Mesothelial cell of epicardium (in vitro differentiated cells): Measurements from ENCODE around the gene RAMP2. TPM values are rescaled to one million over a fixed set of nuclear protein-coding genes. Genes with fewer than 3 reads are reported as not detected.

Experiments
- DNase-seq, 2 experiments: peaks; one replicate each; pipeline ENCODE4 v3.0.0; 2021; ENCODE audit warnings: low spot score in 2 of 2; ENCODE audit not compliant: unreplicated experiment in 2 of 2
- H3K27ac Mint-ChIP-seq: 2 replicates; pipeline ENCODE4 v1.8.0; 2021; ENCODE audit warnings: mixed read lengths
- H3K27me3 Mint-ChIP-seq: 2 replicates; pipeline ENCODE4 v1.8.0; 2021; ENCODE audit warnings: low read depth, mixed read lengths
- H3K36me3 Mint-ChIP-seq: 2 replicates; pipeline ENCODE4 v1.8.0; 2021; ENCODE audit warnings: mixed read lengths
- H3K4me1 Mint-ChIP-seq: 2 replicates; pipeline ENCODE4 v1.8.0; 2021; ENCODE audit warnings: mixed read lengths
- H3K4me3 Mint-ChIP-seq: 2 replicates; pipeline ENCODE4 v1.8.0; 2021; ENCODE audit warnings: mild to moderate bottlenecking, moderate library complexity, mixed read lengths
- H3K9me3 Mint-ChIP-seq: 2 replicates; pipeline ENCODE4 v1.8.0; 2021; ENCODE audit warnings: mixed read lengths
- total RNA-seq: library from RNA; stranded (reverse); gene quantifications from 3 replicates; pipeline ENCODE4 v1.2.1, GENCODE V29; 2021
- TF ChIP-seq, protein P1 (sequence below): fragments of 200-600 bp; sonication (generic); IDR thresholded peaks from one replicate; pipeline ENCODE4 v1.5.0; 2021; ENCODE audit warnings: antibody characterized with exemption; ENCODE audit not compliant: unreplicated experiment

The RAMP2 gene
- total RNA-seq, 1 donor from 2014 or later = 22.3 TPM

DNA sequence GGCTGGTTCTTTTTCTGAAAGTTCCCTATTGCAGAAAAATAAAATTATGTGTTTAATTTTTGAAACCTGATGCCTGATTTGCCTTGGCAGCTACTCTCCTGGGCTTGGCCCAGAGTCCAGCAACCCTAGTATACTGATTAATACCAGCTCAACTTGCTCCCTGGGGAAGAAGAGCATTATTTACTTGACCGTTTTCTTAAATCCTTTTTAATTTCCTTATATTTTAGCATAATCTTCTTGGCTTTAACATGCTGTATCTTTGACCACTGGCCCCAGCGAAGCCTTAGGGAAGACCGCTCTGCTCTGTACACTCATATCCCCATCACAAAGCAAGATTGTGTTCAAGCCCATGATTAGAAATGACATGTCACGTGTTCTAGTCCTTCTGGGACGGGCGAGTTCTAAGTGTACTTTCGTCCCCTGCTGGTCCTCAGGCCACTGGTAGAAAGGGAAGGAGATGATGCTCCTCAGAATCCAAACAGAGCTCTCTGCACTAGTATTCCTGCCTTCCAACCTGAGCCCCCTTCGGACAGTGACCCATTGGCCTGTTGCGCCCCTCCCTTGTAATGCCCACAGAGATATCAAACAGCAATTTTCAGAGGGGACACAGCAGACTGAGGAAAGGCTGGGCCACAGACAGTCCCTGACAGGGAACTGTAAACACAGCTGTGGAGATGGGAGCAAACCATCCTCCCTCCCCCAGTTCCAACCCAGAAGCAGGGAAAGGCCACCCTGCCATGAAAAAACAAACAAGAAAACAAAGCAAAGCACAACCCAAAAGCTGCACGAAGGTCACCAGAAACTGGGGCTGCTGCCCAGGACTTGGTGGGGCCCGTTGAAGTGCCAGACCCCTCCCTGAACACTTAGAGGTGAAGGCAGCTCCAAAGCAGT, 11.9 kb upstream of the RAMP2 start:
- no peaks in the 10 kb centered on the region for H3K36me3 Mint-ChIP-seq
- H3K4me3 Mint-ChIP-seq = no peak overlapping the region
- TF ChIP-seq, protein P1, sequence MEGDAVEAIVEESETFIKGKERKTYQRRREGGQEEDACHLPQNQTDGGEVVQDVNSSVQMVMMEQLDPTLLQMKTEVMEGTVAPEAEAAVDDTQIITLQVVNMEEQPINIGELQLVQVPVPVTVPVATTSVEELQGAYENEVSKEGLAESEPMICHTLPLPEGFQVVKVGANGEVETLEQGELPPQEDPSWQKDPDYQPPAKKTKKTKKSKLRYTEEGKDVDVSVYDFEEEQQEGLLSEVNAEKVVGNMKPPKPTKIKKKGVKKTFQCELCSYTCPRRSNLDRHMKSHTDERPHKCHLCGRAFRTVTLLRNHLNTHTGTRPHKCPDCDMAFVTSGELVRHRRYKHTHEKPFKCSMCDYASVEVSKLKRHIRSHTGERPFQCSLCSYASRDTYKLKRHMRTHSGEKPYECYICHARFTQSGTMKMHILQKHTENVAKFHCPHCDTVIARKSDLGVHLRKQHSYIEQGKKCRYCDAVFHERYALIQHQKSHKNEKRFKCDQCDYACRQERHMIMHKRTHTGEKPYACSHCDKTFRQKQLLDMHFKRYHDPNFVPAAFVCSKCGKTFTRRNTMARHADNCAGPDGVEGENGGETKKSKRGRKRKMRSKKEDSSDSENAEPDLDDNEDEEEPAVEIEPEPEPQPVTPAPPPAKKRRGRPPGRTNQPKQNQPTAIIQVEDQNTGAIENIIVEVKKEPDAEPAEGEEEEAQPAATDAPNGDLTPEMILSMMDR = no peak
- no peak overlapping the region for H3K27ac Mint-ChIP-seq
- H3K9me3 Mint-ChIP-seq = no peaks in the 10 kb centered on the region
- peaks cover 6% of the 10 kb centered on the region for H3K4me1 Mint-ChIP-seq
- peaks cover 16% of the 10 kb centered on the region for H3K27me3 Mint-ChIP-seq
- no peak for DNase-seq

DNA sequence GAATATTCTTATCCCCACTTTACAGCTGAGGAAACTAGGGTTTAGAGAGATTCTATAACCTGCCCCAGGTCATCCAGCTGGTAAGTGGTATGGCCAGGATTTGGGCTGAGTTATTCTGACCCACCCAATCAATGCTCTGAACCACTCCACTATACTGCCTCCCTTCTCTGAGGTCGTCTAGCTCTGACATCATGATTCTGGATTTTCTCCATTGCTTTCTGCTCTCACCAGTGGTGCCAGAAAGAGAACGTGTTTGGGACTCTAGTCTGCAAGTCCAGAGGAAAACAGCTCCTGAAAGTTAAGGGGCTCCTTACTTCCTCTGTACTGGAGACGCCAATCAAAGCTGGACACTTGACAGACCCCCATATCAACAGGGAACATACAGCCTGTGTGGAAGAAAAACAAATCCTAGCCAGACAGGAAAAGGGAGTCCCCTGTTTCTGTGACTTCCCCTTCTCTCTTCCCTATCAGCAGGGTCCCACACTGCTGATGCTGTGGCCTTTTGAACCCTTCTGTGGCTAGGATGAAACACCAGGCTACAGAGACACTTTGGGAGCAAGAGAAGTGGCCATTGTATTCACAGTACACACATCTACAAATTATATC, 10.2 kb upstream of the RAMP2 start:
- Mint-ChIP-seq H3K27ac (no peak overlapping the region), H3K27me3 (peaks cover 24% of the 10 kb centered on the region), H3K36me3 (no peaks in the 10 kb centered on the region), H3K4me1 (no peaks in the 10 kb centered on the region), H3K4me3 (no peak overlapping the region), H3K9me3 (no peaks in the 10 kb centered on the region)
- no peak for DNase-seq
- TF ChIP-seq, protein P1 = no peak

DNA sequence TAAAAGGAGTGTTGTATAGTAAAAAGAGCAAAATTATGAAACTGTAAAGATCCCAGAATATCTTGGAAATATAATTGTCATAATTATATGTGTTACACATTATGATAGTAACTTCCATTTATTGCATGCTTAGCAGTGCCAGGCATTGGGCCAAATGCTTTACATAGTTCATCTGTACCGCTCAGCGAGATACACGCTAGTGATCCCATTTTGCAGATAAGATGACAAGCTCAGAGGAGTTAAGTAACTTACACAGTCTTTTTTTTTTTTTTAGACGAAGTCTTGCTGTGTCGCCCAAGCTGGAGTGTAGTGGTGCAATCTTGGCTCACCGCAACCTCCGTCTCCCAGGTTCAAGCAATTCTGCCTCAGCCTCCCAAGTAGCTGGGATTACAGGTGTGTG, 9.4 kb upstream of the RAMP2 start:
- no peaks in the 10 kb centered on the region for H3K36me3 Mint-ChIP-seq
- H3K27ac Mint-ChIP-seq = no peak overlapping the region
- H3K4me3 Mint-ChIP-seq = no peak overlapping the region
- no peaks in the 10 kb centered on the region for H3K9me3 Mint-ChIP-seq
- H3K27me3 Mint-ChIP-seq = peaks cover 27% of the 10 kb centered on the region
- TF ChIP-seq, protein P1 = no peak
- DNase-seq = no peak
- H3K4me1 Mint-ChIP-seq = no peaks in the 10 kb centered on the region

DNA sequence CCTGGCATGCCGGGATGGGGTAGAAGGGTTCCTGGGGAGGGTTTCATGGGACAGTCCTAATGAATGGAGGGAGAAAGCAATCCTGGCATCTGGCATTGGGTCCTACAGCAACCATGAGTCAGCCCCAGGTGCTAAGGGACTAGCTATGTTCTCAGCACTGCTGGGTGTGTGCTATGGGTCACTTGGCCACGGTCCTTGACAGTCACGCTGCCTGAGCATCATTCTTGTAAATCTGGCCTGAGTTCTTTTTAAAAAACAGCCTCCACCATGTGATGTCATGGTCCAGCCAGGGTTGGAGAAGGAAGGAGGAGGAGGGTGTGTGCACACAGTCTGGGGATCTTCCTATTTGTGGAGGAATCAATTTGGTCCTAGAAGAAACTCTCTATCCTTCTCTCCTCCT, 6.2 kb upstream of the RAMP2 start:
- no peaks in the 10 kb centered on the region for H3K9me3 Mint-ChIP-seq
- H3K36me3 Mint-ChIP-seq = no peaks in the 10 kb centered on the region
- DNase-seq = no peak
- H3K4me1 Mint-ChIP-seq = no peaks in the 10 kb centered on the region
- no peak overlapping the region for H3K27ac Mint-ChIP-seq
- TF ChIP-seq, protein P1 = no peak
- peaks cover 40% of the 10 kb centered on the region for H3K27me3 Mint-ChIP-seq
- no peak overlapping the region for H3K4me3 Mint-ChIP-seq

DNA sequence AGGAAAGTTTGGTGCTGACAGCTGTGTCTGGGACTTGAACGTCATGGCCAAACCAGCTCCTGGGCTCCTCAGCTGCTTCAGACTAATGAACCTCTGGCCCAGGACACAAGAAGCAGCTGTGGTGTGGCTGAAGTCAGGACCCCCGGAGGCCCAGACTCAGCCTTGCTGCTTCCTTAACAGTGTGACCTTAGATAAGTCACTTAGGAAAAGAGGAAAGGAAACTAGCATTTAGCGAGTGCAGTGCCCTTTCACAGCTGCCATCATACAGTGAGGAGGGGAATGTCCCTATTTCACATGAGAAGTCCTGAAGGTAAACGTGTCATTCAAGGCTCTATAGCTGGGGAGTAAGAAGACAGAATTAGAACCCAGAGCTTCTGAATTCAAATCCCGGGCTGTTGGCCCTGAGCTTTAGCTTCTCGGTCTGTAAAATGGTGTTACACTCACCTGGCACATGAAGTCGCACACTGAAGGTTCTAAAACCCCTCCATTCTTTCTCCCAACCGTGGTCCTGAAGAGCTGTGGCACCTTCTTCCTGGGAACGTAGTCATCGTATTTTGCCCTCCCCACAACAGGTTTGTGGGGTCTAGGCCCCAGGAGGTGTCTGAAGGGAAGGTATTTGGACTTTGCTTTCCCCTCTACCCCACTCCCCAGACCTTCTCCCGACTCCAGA, 910 bp upstream of the RAMP2 start:
- no peak for DNase-seq
- Mint-ChIP-seq H3K27me3 (peaks cover 53% of the 10 kb centered on the region), H3K4me3 (peak overlapping the region; percentile 69), H3K36me3 (no peaks in the 10 kb centered on the region), H3K9me3 (no peaks in the 10 kb centered on the region), H3K4me1 (peaks cover 24% of the 10 kb centered on the region), H3K27ac (no peak overlapping the region)
- TF ChIP-seq, protein P1 = no peak
